Measurements from ENCODE around the gene SIAH2.
A peak's percentile ranks its signal among the peaks of the same experiment; 100 is the strongest.

The SIAH2 gene

GRCh38 chr3:150747886-150748683 is 14.9 kb downstream of the SIAH2 start:
- DNase-seq = no peak

- DNase-seq = no peak
Measured at GRCh38 chr3:150746791-150747590, 16.0 kb downstream of the SIAH2 start.

GRCh38 chr3:150745832-150746231 is 17.1 kb downstream of the SIAH2 start:
- no peak for DNase-seq

GRCh38 chr3:150744919-150745211 is 18.1 kb downstream of the SIAH2 start:
- no peak for DNase-seq

- DNase-seq = no peak
Measured at GRCh38 chr3:150744041-150744918, 18.7 kb downstream of the SIAH2 start.

GRCh38 chr3:150743508-150743907 is 19.5 kb downstream of the SIAH2 start:
- no peak for DNase-seq

- DNase-seq = no peak
Measured at GRCh38 chr3:150742679-150743078, 20.3 kb downstream of the SIAH2 start.

- DNase-seq = no peak
Measured at GRCh38 chr3:150742141-150742523, 20.8 kb downstream of the SIAH2 start.

- no peak for DNase-seq
Measured at GRCh38 chr3:150741497-150742140, 21.4 kb downstream of the SIAH2 start.

- DNase-seq = no peak
Measured at GRCh38 chr3:150740733-150741496, 22.1 kb downstream of the SIAH2 start.

GRCh38 chr3:150739877-150740645 is 22.9 kb downstream of the SIAH2 start:
- no peak for DNase-seq

- DNase-seq = no peak
Measured at GRCh38 chr3:150739200-150739863, 23.6 kb downstream of the SIAH2 start.

GRCh38 chr3:150738688-150739087 is 24.3 kb downstream of the SIAH2 start:
- DNase-seq = no peak

- no peak for DNase-seq
Measured at GRCh38 chr3:150737874-150738679, 24.9 kb downstream of the SIAH2 start.

GRCh38 chr3:150736903-150737832 is 25.8 kb downstream of the SIAH2 start:
- peak; percentile 19 for DNase-seq

GRCh38 chr3:150736316-150736719 is 26.7 kb downstream of the SIAH2 start:
- DNase-seq = no peak

- DNase-seq = no peak
Measured at GRCh38 chr3:150734795-150735119, 28.2 kb downstream of the SIAH2 start.

GRCh38 chr3:150733936-150734794 is 28.8 kb downstream of the SIAH2 start:
- no peak for DNase-seq
